ENCODE measurements around the gene SCN3A.

- TF ChIP-seq POLR2AphosphoS5 (IDR thresholded peaks at IDR 0.05) (no peak), CTCF (IDR thresholded peaks at IDR 0.05; ENCODE audit: poor library complexity, severe bottlenecking) (no peak), SMC3 (conservative IDR thresholded peaks at IDR 0.05; ENCODE audit: poor library complexity) (no peak)
Measured at GRCh38 chr2:165192729-165193128, 11.1 kb downstream of the SCN3A start.

All from neural cell (in vitro differentiated cells).